CD4-positive, alpha-beta T cell (primary cell): ENCODE data around the gene MPRIP. TPM values are rescaled to one million over a fixed set of nuclear protein-coding genes. Genes with fewer than 3 reads are reported as not detected.

Source experiments
- ATAC-seq: fragments of 200-7000 bp; cut with Tn5 transposase; one replicate; pipeline ENCODE4 v1.10.0; 2022; ENCODE audit warnings: mild to moderate bottlenecking; ENCODE audit not compliant: poor library complexity
- CTCF ChIA-PET: fragments of 350-600 bp; sonication (Branson Sonifier 250); formaldehyde crosslinking; loops from one replicate; lab custom pipeline; 2021; ENCODE audit warnings: antibody characterized with exemption, inconsistent platforms; lab: Charles Lee
- POLR2A ChIA-PET: fragments of 350-600 bp; sonication (Branson Sonifier 250); formaldehyde crosslinking; loops from one replicate; lab custom pipeline; 2021; ENCODE audit warnings: antibody characterized with exemption, inconsistent platforms; lab: Charles Lee
- DNase-seq, 14 experiments: peaks; one replicate each; pipeline ENCODE4 v3.0.0-alpha.2; 2013 to 2020; ENCODE audit warnings: mixed read lengths in 2 of 14
- H3K27ac ChIP-seq, 2 donors: one replicate each; pipeline versions ENCODE4 v1.5.1 to v1.7.0; 2013; ENCODE audit warnings: low read length in 2 of 2, low read depth in 1 of 2, mild to moderate bottlenecking in 1 of 2
- H3K27me3 ChIP-seq, 2 experiments: 1 replicate in 1 of 2; 2 replicates in 1 of 2; pipeline versions ENCODE4 v1.6.1 to v1.7.0; 2013; ENCODE audit warnings: low read length in 2 of 2, control low read depth in 1 of 2, mild to moderate bottlenecking in 1 of 2, moderate library complexity in 1 of 2; ENCODE audit not compliant: insufficient read depth in 2 of 2, control insufficient read depth in 1 of 2
- H3K36me3 ChIP-seq: one replicate; pipeline ENCODE4 v1.6.1; 2013; ENCODE audit warnings: low read length, control low read depth; ENCODE audit not compliant: insufficient read depth
- H3K4me1 ChIP-seq: one replicate; pipeline ENCODE4 v1.6.1; 2013; ENCODE audit warnings: low read length, control low read depth; ENCODE audit not compliant: insufficient read depth
- H3K4me3 ChIP-seq: one replicate; pipeline ENCODE4 v1.5.1; 2013; ENCODE audit warnings: mild to moderate bottlenecking, low read length, moderate library complexity
- H3K9me3 ChIP-seq, 2 experiments: 1 replicate in 1 of 2; 2 replicates in 1 of 2; pipeline versions ENCODE4 v1.6.1 to v1.7.0; 2013; ENCODE audit warnings: low read length in 2 of 2, mild to moderate bottlenecking in 2 of 2, control low read depth in 1 of 2, moderate library complexity in 1 of 2; ENCODE audit not compliant: control insufficient read depth in 1 of 2, insufficient read depth in 1 of 2
- H3K27ac Mint-ChIP-seq: one replicate; pipeline ENCODE4 v1.8.0; 2020; ENCODE audit warnings: mixed read lengths
- H3K27me3 Mint-ChIP-seq: one replicate; pipeline ENCODE4 v1.8.0; 2021; ENCODE audit warnings: mixed read lengths
- H3K36me3 Mint-ChIP-seq: one replicate; pipeline ENCODE4 v1.8.0; 2021; ENCODE audit warnings: low read depth, mixed read lengths
- H3K4me1 Mint-ChIP-seq: one replicate; pipeline ENCODE4 v1.8.0; 2021; ENCODE audit warnings: low read depth, mixed read lengths
- H3K4me3 Mint-ChIP-seq: one replicate; pipeline ENCODE4 v1.8.0; 2020; ENCODE audit warnings: mild to moderate bottlenecking, mixed read lengths
- H3K9me3 Mint-ChIP-seq: one replicate; pipeline ENCODE4 v1.8.0; 2020; ENCODE audit warnings: mixed read lengths
- CTCF ChIP-seq: fragments of 200-600 bp; IDR thresholded peaks from one replicate; pipeline ENCODE4 v1.8.0; 2022; ENCODE audit warnings: antibody characterized with exemption, mild to moderate bottlenecking
- intact Hi-C, 2 experiments: fragments of 100-400 bp; cut with DNase I in 1 of 2; cut with micrococcal nuclease in 1 of 2; formaldehyde crosslinking; loops; one replicate each; pipeline versions ENCODE4 v1.15.1 to v1.9.0; 2023 to 2025; cut with DNase I, micrococcal nuclease
- total RNA-seq, 174 experiments: library from RNA in 2 of 174; stranded (reverse) in 2 of 174; gene quantifications; one replicate each; pipeline ENCODE4 v1.2.3 and lab custom pipeline; 2021 to 2026

Gene MPRIP
- total RNA-seq, 2 experiments from 2014 or later, result 176 to 188 TPM

GRCh38 chr17:17127730-17128291 is 85.6 kb downstream of the MPRIP start:
- Histone ChIP-seq H3K36me3 (peaks cover 48% of the 10 kb centered on the region), H3K9me3 (no peaks in the 10 kb centered on the region), H3K4me3 (no peak overlapping the region), H3K4me1 (peaks cover 68% of the 10 kb centered on the region), H3K27ac (no peak overlapping the region), H3K27me3 (no peaks in the 10 kb centered on the region)
- ATAC-seq (no peak), DNase-seq (no peak)
- Mint-ChIP-seq H3K9me3 (no peaks in the 10 kb centered on the region), H3K36me3 (peaks cover 42% of the 10 kb centered on the region), H3K27me3 (no peaks in the 10 kb centered on the region), H3K4me1 (peaks cover 46% of the 10 kb centered on the region), H3K27ac (no peak overlapping the region), H3K4me3 (no peak overlapping the region)
- intact Hi-C loops, result no loop called here
- POLR2A ChIA-PET, result interaction anchor here (0.8 kb wide), 1 partner anchor 41 kb away, joined by 4 read pairs; no protein-coding TSS in a partner anchor
- no peak for TF ChIP-seq CTCF
- CTCF ChIA-PET, result interaction anchor here (0.6 kb wide), 1 partner anchor 925 kb away, joined by 3 read pairs; no protein-coding TSS in a partner anchor

GRCh38 chr17:17128476-17129075 is 86.3 kb downstream of the MPRIP start:
- no peak overlapping the region for H3K4me3 ChIP-seq
- ChIA-PET POLR2A (interaction anchor here (0.8 kb wide), 1 partner anchor 40 kb away, joined by 4 read pairs; no protein-coding TSS in a partner anchor), CTCF (interaction anchor here (0.6 kb wide), 1 partner anchor 924 kb away, joined by 3 read pairs; no protein-coding TSS in a partner anchor)
- H3K9me3 ChIP-seq, result no peaks in the 10 kb centered on the region
- Mint-ChIP-seq H3K9me3 (no peaks in the 10 kb centered on the region), H3K27ac (no peak overlapping the region), H3K36me3 (peaks cover 49% of the 10 kb centered on the region), H3K27me3 (no peaks in the 10 kb centered on the region), H3K4me1 (peaks cover 42% of the 10 kb centered on the region), H3K4me3 (no peak overlapping the region)
- ATAC-seq (no peak), DNase-seq (no peak)
- TF ChIP-seq CTCF, result no peak
- H3K36me3 ChIP-seq, result peaks cover 56% of the 10 kb centered on the region
- intact Hi-C loops, result no loop called here
- no peaks in the 10 kb centered on the region for H3K27me3 ChIP-seq
- H3K27ac ChIP-seq, result no peak overlapping the region
- peaks cover 61% of the 10 kb centered on the region for H3K4me1 ChIP-seq

- peaks cover 50% of the 10 kb centered on the region for H3K36me3 Mint-ChIP-seq
- peaks cover 62% of the 10 kb centered on the region for H3K36me3 ChIP-seq
- no peak overlapping the region for H3K27ac Mint-ChIP-seq
Observed at GRCh38 chr17:17129466-17129865, 87.2 kb downstream of the MPRIP start.

More at GRCh38 chr17:17129466-17129865, 87.2 kb downstream of the MPRIP start:
- Histone ChIP-seq H3K9me3 (no peaks in the 10 kb centered on the region), H3K4me3 (no peak overlapping the region), H3K27ac (no peak overlapping the region), H3K4me1 (peaks cover 53% of the 10 kb centered on the region), H3K27me3 (no peaks in the 10 kb centered on the region)
- ChIA-PET CTCF (no interaction called here), POLR2A (interaction anchor here (0.6 kb wide), 1 partner anchor 81 kb away, joined by 3 read pairs; no protein-coding TSS in a partner anchor)
- intact Hi-C loops, result no loop called here
- peaks cover 33% of the 10 kb centered on the region for H3K4me1 Mint-ChIP-seq
- no peaks in the 10 kb centered on the region for H3K27me3 Mint-ChIP-seq
- no peak overlapping the region for H3K4me3 Mint-ChIP-seq
- TF ChIP-seq CTCF, result no peak
- no peak for DNase-seq
- H3K9me3 Mint-ChIP-seq, result no peaks in the 10 kb centered on the region
- ATAC-seq, result no peak
